GM13976 (cell line): Measurements from ENCODE around the gene BMPR1B.

ENCODE experiments used
- DNase-seq: peaks from one replicate; pipeline ENCODE4 v3.0.0; 2012; ENCODE audit warnings: low spot score
- in situ Hi-C: fragments of 300-500 bp; cut with MboI; formaldehyde crosslinking; loops from one replicate; pipeline ENCODE4 v1.12.0; 2022; ENCODE audit warnings: low sequenced_read_pairs, mixed read lengths, inconsistent platforms; ENCODE audit not compliant: unreplicated experiment
- TF ChIP-seq, protein P1 (sequence below): IDR thresholded peaks from 2 replicates; pipeline ENCODE4 v1.5.1; 2012; ENCODE audit warnings: borderline replicate concordance, mild to moderate bottlenecking; ENCODE audit not compliant: insufficient read depth; ENCODE audit errors: extremely low read depth, missing control alignments, control extremely low read depth

The BMPR1B gene

GRCh38 chr4:94766856-94767255 is 9.1 kb downstream of the BMPR1B start:
- no peak for DNase-seq
- TF ChIP-seq, protein P1, sequence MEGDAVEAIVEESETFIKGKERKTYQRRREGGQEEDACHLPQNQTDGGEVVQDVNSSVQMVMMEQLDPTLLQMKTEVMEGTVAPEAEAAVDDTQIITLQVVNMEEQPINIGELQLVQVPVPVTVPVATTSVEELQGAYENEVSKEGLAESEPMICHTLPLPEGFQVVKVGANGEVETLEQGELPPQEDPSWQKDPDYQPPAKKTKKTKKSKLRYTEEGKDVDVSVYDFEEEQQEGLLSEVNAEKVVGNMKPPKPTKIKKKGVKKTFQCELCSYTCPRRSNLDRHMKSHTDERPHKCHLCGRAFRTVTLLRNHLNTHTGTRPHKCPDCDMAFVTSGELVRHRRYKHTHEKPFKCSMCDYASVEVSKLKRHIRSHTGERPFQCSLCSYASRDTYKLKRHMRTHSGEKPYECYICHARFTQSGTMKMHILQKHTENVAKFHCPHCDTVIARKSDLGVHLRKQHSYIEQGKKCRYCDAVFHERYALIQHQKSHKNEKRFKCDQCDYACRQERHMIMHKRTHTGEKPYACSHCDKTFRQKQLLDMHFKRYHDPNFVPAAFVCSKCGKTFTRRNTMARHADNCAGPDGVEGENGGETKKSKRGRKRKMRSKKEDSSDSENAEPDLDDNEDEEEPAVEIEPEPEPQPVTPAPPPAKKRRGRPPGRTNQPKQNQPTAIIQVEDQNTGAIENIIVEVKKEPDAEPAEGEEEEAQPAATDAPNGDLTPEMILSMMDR: no peak
- in situ Hi-C loops: no loop called here

DNA sequence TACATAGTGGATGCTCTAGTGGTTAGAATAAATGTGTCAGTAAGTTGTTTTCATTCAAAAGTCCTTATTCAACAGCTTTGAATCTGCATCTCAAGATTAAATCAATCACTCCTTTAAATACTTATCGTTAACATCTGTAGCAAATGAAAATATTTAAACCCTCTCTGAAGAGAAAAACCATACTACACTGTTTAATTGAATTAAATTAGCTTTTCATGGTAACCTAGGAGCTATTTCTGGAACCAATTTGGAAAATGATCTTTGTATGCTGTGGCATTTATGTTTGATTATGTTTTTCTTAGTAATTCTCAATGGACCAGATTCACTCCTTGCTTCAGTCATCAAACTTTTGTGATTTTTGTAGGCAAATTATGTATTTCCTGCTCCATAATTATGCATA is 9.7 kb downstream of the BMPR1B start:
- no peak for DNase-seq
- in situ Hi-C loops: no loop called here
- TF ChIP-seq, protein P1: no peak

DNA sequence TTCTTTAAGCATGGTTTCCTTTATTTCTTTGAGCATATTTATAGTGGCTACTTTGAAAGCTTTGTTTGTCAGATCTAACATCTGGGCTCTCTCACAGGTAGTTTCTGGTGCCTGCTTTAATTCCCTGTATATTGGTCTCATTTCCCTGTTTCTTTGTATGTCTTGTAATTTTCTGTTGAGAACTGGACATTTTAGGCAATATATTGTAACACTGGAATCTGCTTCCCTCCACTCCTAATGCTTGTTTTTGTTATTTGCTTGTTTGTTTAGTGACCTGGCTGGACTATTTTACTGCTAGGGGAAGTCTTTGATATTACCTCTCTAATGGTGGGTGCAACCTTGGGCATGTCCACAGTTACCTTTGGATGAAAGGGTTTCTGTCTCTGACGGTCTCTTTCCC is 25.0 kb downstream of the BMPR1B start:
- no peak for DNase-seq
- in situ Hi-C loops: no loop called here

DNA sequence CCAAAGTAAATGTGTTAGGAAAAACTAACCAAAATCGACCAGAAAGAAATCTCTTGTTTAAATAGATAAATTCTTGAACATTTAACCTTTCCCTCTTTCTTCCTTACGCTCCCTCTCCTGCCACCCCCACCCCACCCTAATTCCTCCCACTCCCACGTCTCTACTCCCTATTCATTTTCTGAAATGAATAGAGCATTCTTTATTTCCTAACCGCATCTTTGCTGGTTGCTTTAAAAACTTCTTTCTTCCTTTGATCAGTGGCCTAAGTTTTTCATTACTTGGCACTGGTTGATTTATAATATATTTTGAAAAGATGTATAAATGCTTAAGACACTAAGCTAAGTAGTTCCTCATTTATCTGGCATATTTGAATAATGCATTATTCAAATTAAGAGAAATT is 33.9 kb downstream of the BMPR1B start:
- TF ChIP-seq, protein P1: no peak
- in situ Hi-C loops: no loop called here
- no peak for DNase-seq

More for the DNA sequence above, 25.0 kb downstream of the BMPR1B start:
- TF ChIP-seq, protein P1: no peak

DNA sequence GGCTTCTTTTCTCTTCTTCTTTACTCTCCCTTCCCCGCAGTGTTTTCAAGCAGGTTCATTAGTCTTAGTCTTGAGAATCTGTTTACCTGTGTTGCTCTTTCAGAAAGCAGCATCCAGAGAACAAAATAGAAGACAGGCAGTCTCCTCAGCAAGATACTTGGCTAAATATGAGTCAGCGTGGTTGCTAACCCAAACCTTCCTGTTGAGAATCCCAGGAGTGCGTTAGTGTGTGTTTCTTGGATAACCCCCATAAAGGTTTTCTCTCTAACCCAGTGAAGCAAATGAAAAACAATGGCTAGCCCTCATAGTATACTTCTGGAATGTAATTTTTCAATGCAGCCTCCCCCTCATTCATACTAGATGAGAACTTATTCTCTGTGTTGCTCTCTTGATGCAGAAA is 41.1 kb downstream of the BMPR1B start:
- TF ChIP-seq, protein P1: no peak
- in situ Hi-C loops: no loop called here
- no peak for DNase-seq

GRCh38 chr4:94801016-94801415 is 43.3 kb downstream of the BMPR1B start:
- in situ Hi-C loops: no loop called here
- no peak for DNase-seq
- TF ChIP-seq, protein P1: no peak

DNA sequence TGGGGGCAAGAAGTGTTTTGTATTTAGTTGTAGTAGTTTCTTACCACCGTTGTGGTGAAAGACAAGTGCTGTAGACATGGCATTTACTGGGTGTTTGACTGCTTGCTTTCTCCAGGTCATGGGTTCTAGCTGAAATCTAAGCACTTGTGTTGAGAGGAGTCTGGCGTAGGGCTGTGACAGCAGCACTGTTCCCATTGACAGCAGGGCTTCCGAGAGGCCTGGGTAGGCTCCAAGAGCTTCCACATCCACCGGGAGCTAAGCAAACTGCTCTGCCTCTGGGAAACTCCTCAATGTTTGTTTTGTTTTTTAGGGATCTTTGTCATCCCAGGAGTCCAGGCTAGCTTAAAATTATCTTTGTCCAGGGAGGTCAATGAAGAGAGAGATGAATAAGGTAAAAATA is 44.3 kb downstream of the BMPR1B start:
- TF ChIP-seq, protein P1: no peak
- in situ Hi-C loops: no loop called here
- DNase-seq: no peak
